ENCODE results near the gene INTS11.
A peak's percentile ranks its signal among the peaks of the same experiment; 100 is the strongest.
"Not testable (repeated sequence)": the region's sequence is repeated elsewhere in the genome, so short reads cannot be mapped to it uniquely, and the experiment has no call there.

The INTS11 gene

GRCh38 chr1:1317420-1317819 lies 7.0 kb downstream of the INTS11 start:
- peaks cover 41% of the 10 kb centered on the region for H3K79me2 ChIP-seq (ENCODE audit: control insufficient read depth, insufficient read depth, low read length, unreplicated experiment)
- H3K36me3 ChIP-seq (ENCODE audit: insufficient read depth, low read length), result peaks cover 10% of the 10 kb centered on the region; the same call in 1 of the 2 replicates
- peak overlapping the region; percentile 82 for H3K27ac ChIP-seq (ENCODE audit: low read depth, low read length)

GRCh38 chr1:1316199-1316598 lies 8.3 kb downstream of the INTS11 start:
- Histone ChIP-seq H3K79me2 (ENCODE audit: control insufficient read depth, insufficient read depth, low read length, unreplicated experiment) (peaks cover 30% of the 10 kb centered on the region), H3K4me1 (ENCODE audit: control insufficient read depth, insufficient read depth, low read length, unreplicated experiment) (peaks cover 16% of the 10 kb centered on the region), H3K36me3 (ENCODE audit: insufficient read depth, low read length) (peaks cover 14% of the 10 kb centered on the region; the same call in 1 of the 2 replicates)
- not testable (repeated sequence) for H2AFZ ChIP-seq (ENCODE audit: low read length, unreplicated experiment); H3K4me3 ChIP-seq (ENCODE audit: low read depth, low read length); H3K27ac ChIP-seq (ENCODE audit: low read depth, low read length); H3K27me3 ChIP-seq (ENCODE audit: insufficient read depth, low read length)

More at GRCh38 chr1:1317420-1317819, 7.0 kb downstream of the INTS11 start:
- no peaks in the 10 kb centered on the region for H3K27me3 ChIP-seq (ENCODE audit: insufficient read depth, low read length)
- H3K4me1 ChIP-seq (ENCODE audit: control insufficient read depth, insufficient read depth, low read length, unreplicated experiment), result peaks cover 25% of the 10 kb centered on the region
- no peak overlapping the region for H2AFZ ChIP-seq (ENCODE audit: low read length, unreplicated experiment)
- no peak overlapping the region for H3K4me3 ChIP-seq (ENCODE audit: low read depth, low read length)

- H3K4me1 ChIP-seq (ENCODE audit: control insufficient read depth, insufficient read depth, low read length, unreplicated experiment), result peaks cover 9% of the 10 kb centered on the region
- no peak overlapping the region for H3K27ac ChIP-seq (ENCODE audit: low read depth, low read length)
- no peak overlapping the region for H3K4me3 ChIP-seq (ENCODE audit: low read depth, low read length)
- H3K79me2 ChIP-seq (ENCODE audit: control insufficient read depth, insufficient read depth, low read length, unreplicated experiment), result peaks cover 23% of the 10 kb centered on the region
- H3K27me3 ChIP-seq (ENCODE audit: insufficient read depth, low read length), result no peaks in the 10 kb centered on the region
- no peak overlapping the region for H2AFZ ChIP-seq (ENCODE audit: low read length, unreplicated experiment)
- H3K36me3 ChIP-seq (ENCODE audit: insufficient read depth, low read length), result peaks cover 14% of the 10 kb centered on the region; the same call in 1 of the 2 replicates
These were observed 9.0 kb downstream of the INTS11 start for GRCh38 chr1:1315435-1315954.

GRCh38 chr1:1314678-1315335 lies 9.7 kb downstream of the INTS11 start:
- peaks cover 14% of the 10 kb centered on the region; the same call in 1 of the 2 replicates for H3K36me3 ChIP-seq (ENCODE audit: insufficient read depth, low read length)
- H3K27me3 ChIP-seq (ENCODE audit: insufficient read depth, low read length), result no peaks in the 10 kb centered on the region
- no peak overlapping the region for H3K27ac ChIP-seq (ENCODE audit: low read depth, low read length)
- H3K79me2 ChIP-seq (ENCODE audit: control insufficient read depth, insufficient read depth, low read length, unreplicated experiment), result peaks cover 16% of the 10 kb centered on the region
- H3K4me1 ChIP-seq (ENCODE audit: control insufficient read depth, insufficient read depth, low read length, unreplicated experiment), result peaks cover 11% of the 10 kb centered on the region
- no peak overlapping the region for H2AFZ ChIP-seq (ENCODE audit: low read length, unreplicated experiment)
- no peak overlapping the region for H3K4me3 ChIP-seq (ENCODE audit: low read depth, low read length)

DNA sequence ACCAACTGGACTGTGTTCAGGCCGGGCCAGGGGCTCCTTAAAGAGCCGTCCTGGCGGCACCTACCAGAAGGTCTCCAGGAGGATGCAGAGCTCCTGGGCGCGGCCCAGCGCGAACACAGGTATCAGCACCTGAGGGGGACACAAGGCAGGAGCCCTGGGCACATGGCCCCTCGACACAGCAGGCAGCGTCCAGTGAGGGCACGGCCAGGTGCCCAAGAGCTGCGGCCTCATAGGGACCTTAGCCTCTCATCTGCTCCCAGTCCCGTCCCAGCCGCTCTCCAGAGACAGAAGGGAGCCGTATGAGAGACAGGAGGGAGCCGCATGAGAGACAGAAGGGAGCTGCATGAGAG lies 10.2 kb downstream of the INTS11 start:
- Histone ChIP-seq H2AFZ (ENCODE audit: low read length, unreplicated experiment) (no peak overlapping the region), H3K4me1 (ENCODE audit: control insufficient read depth, insufficient read depth, low read length, unreplicated experiment) (peaks cover 17% of the 10 kb centered on the region), H3K27me3 (ENCODE audit: insufficient read depth, low read length) (no peaks in the 10 kb centered on the region), H3K27ac (ENCODE audit: low read depth, low read length) (no peak overlapping the region), H3K36me3 (ENCODE audit: insufficient read depth, low read length) (peaks cover 14% of the 10 kb centered on the region; the same call in 1 of the 2 replicates), H3K4me3 (ENCODE audit: low read depth, low read length) (no peak overlapping the region), H3K79me2 (ENCODE audit: control insufficient read depth, insufficient read depth, low read length, unreplicated experiment) (peaks cover 16% of the 10 kb centered on the region)

DNA sequence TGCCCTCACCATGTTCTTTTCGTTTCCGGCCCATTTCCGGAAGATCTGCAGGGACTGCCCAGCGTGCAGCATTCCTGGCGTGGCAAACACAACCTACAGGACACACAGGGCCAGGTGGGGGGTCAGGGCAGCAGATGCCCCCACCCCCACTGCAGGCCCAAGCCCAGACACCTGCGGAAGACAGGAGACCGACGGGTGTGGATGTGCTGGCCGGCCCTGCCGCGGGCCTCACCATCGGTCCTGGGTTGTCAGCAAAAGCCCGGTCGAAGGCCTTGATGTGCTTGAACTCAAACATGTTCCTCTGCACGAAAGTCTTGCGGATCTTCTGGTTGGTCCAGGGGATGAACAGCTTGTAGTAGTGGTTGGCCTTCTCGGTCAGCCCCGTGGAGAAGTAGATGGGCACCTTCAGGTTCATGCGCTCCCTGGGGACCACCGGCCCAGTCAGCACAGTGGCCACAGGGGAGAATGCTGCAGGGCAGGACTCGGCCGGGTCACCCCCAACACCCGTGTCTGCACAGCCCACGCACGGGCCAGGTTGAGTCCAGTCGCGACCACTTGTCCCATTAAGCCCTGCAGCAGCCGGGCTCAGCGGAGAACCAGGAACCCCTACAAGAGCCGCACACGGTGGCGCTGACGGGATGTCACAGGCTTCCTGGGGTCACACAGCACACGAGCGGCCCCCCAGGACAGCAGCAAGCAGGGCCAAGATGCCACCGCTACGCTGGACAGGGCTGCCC lies 10.8 kb downstream of the INTS11 start:
- peaks cover 18% of the 10 kb centered on the region for H3K79me2 ChIP-seq (ENCODE audit: control insufficient read depth, insufficient read depth, low read length, unreplicated experiment)

DNA sequence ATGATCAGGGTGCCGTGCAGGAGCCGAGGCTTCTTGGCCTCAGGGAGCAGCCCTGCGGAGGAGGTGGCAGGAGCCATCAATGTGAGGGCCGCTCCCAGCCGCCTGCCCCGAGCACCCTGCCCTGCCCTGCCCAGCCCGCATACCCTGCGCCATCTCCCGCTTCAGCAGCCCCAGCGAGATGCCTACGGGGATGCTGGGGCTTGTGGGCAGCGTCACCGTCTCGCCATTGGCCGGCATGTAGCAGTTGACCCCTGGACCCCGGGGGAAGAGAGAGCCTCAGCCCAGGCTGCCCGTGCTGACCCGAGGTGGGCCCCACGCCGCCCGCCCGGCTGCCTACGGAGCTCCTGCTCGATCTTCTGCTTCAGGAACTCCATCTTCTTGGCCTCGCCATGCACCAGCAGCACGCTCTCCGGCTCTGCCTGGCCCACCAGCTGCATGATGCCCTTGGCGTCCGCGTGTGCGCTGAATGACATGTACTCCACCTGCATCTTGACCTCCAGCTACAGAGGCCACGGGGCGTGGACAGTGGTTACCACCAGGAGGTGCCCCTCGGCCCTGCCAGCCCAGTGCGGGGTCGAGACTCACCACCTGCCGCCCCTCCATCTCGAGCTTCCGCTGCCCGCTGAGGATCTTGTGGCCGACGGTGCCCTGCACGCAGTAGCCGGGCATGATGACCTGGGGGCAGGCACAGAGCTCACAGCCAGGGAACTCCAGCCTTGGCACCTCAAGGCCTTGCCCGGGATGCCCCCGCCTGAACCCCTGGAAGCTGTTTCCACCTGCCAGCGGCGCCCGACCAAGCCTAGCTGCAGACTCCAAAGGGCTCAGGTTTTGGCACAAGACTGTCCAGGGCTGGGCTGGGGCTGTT lies 11.8 kb downstream of the INTS11 start:
- H2AFZ ChIP-seq (ENCODE audit: low read length, unreplicated experiment), result no peak overlapping the region
- peaks cover 10% of the 10 kb centered on the region for H3K4me1 ChIP-seq (ENCODE audit: control insufficient read depth, insufficient read depth, low read length, unreplicated experiment)
- peaks cover 18% of the 10 kb centered on the region for H3K79me2 ChIP-seq (ENCODE audit: control insufficient read depth, insufficient read depth, low read length, unreplicated experiment)
- no peak overlapping the region for H3K4me3 ChIP-seq (ENCODE audit: low read depth, low read length)
- peaks cover 14% of the 10 kb centered on the region; the same call in 1 of the 2 replicates for H3K36me3 ChIP-seq (ENCODE audit: insufficient read depth, low read length)
- H3K27ac ChIP-seq (ENCODE audit: low read depth, low read length), result no peak overlapping the region
- no peaks in the 10 kb centered on the region for H3K27me3 ChIP-seq (ENCODE audit: insufficient read depth, low read length)

More for the DNA sequence above, 10.8 kb downstream of the INTS11 start:
- H3K27me3 ChIP-seq (ENCODE audit: insufficient read depth, low read length), result no peaks in the 10 kb centered on the region
- H3K4me1 ChIP-seq (ENCODE audit: control insufficient read depth, insufficient read depth, low read length, unreplicated experiment), result peaks cover 15% of the 10 kb centered on the region
- H3K4me3 ChIP-seq (ENCODE audit: low read depth, low read length), result no peak overlapping the region
- no peak overlapping the region for H2AFZ ChIP-seq (ENCODE audit: low read length, unreplicated experiment)
- peaks cover 14% of the 10 kb centered on the region; the same call in 1 of the 2 replicates for H3K36me3 ChIP-seq (ENCODE audit: insufficient read depth, low read length)
- no peak overlapping the region for H3K27ac ChIP-seq (ENCODE audit: low read depth, low read length)

GRCh38 chr1:1311107-1312104 lies 13.1 kb downstream of the INTS11 start:
- H3K27ac ChIP-seq (ENCODE audit: low read depth, low read length), result no peak overlapping the region
- H3K27me3 ChIP-seq (ENCODE audit: insufficient read depth, low read length), result no peaks in the 10 kb centered on the region
- H2AFZ ChIP-seq (ENCODE audit: low read length, unreplicated experiment), result no peak overlapping the region
- H3K4me3 ChIP-seq (ENCODE audit: low read depth, low read length), result no peak overlapping the region
- H3K4me1 ChIP-seq (ENCODE audit: control insufficient read depth, insufficient read depth, low read length, unreplicated experiment), result peaks cover 17% of the 10 kb centered on the region
- peaks cover 26% of the 10 kb centered on the region for H3K79me2 ChIP-seq (ENCODE audit: control insufficient read depth, insufficient read depth, low read length, unreplicated experiment)
- H3K36me3 ChIP-seq (ENCODE audit: insufficient read depth, low read length), result peaks cover 14% of the 10 kb centered on the region; the same call in 1 of the 2 replicates

DNA sequence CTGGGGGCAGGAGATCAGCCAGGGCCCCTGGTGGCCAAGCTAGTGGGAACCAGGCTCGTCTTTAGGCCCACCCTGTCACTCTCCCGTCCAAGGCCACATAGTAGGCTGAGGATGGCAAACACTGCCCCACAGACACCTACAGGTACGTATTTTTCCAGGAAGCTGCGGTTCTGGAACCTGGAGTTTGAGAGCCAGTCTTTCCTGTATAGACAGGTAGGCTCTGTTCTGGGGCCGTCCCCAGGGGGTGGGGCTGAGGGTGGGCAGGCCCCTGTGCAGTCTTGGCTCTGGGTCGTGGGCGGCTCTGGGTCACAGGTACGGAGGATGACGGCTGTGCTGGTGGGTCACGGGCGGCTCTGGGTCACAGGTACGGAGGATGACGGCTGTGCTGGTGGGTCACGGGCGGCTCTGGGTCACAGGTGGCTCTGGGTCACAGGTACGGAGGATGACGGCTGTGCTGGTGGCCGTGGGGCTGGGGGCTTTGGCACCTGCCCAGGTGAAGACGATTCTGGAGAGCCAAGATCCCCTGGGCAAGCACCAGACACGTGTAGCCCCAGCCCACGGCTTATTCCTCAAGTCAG lies 13.9 kb downstream of the INTS11 start:
- peaks cover 25% of the 10 kb centered on the region for H3K4me1 ChIP-seq (ENCODE audit: control insufficient read depth, insufficient read depth, low read length, unreplicated experiment)
- peaks cover 34% of the 10 kb centered on the region for H3K79me2 ChIP-seq (ENCODE audit: control insufficient read depth, insufficient read depth, low read length, unreplicated experiment)
- H2AFZ ChIP-seq (ENCODE audit: low read length, unreplicated experiment), result no peak overlapping the region
- H3K27me3 ChIP-seq (ENCODE audit: insufficient read depth, low read length), result no peaks in the 10 kb centered on the region
- no peak overlapping the region; the same call in 1 of the 2 replicates for H3K4me3 ChIP-seq (ENCODE audit: low read depth, low read length)
- H3K27ac ChIP-seq (ENCODE audit: low read depth, low read length), result no peak overlapping the region
- H3K36me3 ChIP-seq (ENCODE audit: insufficient read depth, low read length), result peaks cover 14% of the 10 kb centered on the region; the same call in 1 of the 2 replicates

Data from ACC112 (cell line).